ENCODE results near the gene TSHZ3.

Gene TSHZ3

DNA sequence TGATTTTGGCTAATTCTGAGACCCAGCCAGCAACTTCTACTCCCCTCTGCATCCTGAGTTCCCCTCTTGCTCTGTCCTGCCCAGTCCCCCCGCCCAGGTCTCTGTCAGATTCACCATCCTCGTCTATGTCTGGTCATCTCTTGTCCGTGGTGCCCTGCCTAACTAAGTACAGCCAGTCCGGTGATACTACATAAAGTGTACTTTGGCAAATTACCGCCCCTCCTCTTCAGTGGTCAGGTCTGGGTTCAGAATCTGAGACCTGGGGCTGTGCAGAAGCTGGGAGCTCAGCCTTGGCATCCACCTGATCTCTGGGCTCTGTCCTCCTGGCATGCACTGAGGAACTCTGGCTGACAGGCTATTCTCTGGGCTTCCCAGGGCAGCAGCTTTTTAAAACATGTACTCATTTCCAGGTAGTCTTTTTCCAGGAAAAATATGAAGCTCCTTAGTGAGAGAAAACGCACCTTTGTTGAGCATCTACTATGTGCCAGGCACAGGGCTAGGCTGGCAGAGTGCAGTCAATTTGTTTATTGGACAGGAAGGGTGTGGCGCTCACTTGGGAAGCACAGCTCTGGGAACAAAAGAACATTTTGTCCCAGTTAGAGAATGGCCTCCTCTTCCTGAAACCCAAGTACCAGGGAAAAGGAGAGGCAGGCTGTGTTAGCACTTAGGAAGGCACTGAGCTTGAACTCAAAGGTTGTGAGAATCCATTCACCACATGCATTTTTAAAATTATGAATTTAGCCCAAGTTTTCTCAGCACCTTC, 88.9 kb downstream of the TSHZ3 start:
- DNase-seq, result no peak

DNA sequence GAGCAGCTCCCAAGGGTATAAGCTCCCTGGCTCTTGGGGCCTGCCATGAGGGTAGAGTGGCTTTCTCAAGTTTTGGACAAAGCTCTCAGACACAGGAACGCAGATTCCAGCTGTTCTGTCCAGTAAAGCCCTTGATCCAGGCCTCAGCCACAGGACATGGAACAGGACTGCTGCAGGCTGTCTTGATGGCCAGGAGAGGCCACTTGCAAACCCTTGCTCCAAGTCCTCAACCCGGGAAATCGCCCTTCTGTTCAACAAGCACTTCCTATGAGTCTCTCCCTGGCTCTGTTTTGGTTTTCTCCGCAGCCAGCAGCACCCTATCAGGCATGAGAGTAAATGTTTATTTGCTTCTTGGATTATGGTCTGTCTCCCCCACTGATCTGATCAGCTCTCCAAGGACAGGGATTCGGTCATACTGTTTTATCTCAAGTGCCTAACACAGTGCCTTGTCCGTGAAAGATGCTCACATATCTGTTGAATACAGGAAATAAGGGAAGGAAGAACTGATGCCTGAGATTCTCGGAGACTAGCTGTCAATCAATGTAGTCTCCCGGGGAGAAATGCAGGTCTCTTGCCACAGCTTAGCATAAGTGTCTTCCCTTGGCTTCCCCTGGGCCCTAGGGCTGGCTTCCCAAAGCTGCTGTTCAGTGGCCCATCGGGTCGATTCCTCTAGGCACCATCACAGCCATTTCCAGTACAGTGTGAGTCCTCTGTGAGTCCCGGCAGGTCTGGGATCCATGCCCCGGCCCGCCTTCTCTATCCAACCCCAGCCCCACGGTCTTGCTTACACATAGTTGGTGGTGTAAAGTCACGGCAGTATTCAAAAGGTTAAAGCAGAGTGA, 90.8 kb downstream of the TSHZ3 start:
- DNase-seq, result no peak

DNA sequence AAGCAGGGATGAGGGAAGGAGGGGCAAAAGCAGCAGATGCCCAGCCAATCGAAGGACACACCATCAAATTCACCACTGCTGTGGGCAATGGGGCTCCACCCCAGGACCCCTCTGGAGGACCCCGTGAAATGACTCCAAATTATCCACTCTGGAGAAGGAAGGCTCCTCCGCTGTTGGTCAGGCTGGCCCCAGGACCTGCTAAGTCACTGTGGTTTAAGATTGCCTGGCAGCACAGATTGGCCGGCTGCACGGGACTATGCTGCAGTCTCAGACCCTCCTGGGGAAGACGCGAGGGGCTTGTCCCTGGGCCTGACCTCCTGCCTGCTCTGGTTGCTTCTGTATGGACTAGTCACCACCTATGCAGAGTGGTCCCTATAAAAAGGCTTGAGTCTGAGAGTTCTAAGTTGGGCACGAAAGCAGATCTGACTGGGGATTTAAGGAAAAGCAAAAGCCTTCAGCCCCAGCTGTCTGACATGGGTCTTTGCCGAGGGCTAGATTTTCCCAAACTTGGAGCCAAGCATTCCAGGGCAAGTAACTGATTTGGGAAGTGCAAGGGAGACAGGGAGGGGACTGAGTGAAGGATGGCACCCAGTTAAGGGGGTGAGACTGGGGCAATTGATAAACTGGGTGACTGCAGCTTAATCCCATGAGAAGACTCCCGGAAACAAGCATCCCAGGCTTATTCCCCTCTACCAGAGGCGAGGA, 91.7 kb downstream of the TSHZ3 start:
- no peak for DNase-seq

DNA sequence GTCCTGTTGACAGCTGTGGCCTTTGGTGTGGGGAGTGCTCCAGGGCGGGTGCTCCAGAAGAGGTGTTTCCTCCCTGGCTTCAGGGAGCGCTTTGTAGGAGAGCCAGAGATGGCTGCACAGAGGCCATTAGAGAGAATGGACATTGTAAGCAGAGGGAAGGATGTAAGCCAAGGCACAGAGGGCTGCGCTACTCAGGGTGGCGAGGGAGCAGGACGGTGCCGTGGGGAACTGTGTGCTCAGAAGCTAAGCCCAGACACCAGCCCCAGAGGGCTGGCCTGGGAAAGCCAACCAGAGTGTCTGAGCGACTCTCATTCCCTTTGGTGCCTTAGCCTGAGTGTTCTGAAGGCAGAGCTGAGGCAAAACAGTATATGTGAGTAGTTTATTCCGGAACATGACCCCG, 92.2 kb downstream of the TSHZ3 start:
- no peak for DNase-seq

DNA sequence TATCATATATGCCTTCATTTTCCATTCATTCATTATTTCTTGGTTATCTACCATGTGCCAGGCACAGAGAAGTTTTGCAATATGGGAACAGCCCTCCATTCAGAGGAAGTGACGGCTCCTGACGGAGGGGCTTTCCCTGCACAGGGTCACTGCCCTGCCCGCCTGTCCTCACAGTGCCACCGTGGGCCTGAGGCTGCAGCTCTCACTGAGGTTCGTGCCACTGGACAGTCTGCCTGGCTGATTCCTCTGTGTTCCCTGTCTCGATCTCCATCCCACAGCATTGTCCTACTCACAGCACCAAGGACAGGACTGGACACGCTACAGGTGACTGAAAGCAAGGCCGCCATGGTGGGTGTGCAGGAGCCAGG, 92.7 kb downstream of the TSHZ3 start:
- no peak for DNase-seq

DNA sequence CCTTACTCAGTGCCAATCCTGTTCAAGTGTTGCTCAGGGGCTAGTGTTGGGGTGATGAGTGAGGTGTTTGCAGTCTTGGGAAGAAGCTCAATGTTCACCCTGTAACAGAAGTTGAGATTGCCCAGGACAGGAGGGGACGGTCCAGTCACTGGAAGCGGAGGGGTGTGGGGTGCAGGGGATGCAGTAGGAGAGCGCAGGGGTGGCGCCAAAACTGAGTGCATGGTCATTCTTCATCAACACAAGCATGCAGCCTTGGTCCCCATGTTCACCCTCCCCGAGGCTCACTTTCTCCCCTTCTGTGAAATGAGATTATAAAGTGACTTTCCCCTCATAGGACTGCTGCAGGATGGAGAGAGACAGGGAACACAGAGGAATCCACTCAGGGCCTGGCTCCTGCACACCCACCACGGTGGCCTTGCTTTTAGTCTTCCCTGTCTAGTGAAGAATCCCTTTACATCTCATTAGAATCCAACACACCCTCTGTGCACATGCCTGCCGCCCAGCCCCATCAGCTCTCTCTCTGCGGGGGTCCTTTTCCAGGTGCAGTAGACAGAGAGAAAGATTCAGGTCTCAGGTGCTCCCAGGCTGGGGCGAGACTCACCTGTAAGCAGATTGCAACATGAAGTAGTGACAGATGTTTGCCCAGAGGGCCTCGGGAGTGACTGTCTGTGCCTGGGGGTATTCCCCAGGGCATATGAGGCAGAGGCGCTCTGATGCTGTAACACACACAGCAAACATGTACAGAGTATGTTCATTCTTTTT, 93.2 kb downstream of the TSHZ3 start:
- DNase-seq, result no peak

DNA sequence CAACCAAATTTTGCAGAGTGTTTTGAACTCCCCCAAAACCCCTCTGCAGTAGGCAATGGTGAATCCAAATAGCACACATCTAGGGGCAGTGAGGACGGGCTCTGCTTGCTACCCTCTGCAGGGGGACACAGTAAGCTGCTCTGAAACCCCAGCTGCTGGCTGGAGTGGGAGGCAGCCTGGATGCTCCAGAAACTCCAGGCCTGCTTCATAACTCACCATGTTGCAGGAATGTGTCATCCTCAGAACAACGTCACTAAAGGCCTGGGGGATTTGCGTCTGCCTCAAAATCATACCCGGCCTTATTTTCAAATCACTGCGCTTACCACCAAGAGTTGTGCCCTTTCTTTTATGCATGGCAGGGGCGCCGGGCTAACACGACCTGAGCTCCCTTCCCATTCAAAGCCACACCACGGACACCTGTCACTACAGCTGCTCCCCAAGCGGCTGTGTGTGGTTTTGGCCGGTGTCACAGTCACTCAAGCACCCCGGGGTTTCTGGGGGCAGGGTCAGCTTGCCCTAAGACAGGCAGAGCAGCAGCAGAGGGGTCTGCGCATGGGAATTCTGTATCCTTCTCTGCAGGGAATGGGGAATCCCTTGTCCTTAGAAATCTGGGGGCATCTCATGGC, 93.9 kb downstream of the TSHZ3 start:
- no peak for DNase-seq

DNA sequence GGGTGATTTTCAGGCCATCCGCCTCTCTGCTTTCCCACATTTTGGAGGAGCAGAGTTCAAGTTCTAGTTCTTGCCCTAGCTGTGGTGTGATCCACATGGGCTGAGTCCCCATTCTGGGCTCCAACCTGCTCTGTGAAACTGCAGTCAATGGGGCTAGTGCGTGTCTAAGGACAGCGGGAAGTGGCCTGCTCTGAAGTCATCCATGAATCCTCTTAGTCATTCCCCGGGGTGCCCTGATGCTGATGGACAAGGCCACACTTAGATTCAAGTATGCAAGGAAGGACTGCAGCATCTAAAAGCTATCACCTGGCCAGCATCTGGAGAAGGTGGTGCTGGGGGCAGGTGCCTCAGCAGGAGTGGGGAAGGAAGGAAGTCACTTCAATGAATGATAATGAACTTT, 94.6 kb downstream of the TSHZ3 start:
- no peak for DNase-seq

DNA sequence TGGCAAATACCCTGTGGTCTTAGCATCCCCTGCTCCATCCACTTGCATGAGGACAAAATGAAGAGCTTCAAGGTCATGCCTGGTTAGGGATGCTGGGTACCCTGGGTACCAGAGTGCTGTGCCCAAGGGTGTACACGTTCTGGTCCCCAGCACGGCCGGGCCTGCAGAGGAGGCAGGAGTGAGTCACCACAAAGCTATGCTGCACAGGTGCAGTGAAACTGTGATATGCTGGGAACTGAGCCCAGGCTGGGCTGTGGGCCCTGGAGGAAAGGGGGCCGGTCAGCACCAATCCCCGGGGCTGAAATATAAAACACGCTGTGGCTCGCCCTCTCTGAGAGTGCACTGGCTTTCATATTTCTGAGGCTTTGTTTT, 95.1 kb downstream of the TSHZ3 start:
- DNase-seq, result no peak

DNA sequence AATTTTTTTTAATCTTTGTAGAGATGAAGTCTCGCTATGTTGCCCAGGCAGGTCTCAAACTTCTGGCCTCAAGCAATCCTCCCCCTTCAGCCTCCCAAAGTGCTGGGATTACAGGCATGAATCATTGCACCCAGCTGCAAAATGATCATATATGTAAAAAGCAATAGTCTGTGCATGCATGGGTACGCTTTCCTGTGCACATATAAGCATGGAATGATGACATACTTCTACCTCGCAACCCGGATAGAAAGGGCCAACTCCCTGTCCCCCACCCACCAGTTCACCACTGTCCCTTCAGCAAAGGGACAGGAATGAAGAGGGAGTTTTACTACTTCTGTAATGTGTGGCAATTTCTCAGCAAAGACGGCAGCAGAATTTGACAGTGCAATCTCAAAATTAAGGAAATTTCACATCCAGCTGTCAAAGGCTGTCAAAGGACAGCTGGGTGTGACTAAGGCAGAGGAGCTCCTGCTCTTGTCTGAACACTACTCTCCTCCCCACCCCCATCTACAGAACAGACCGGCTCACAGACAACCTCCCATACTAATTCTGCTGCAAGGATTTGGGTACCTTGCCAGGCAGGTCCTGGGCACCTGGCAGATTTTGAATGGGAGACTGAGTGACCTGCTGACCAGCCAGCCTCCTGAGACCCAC, 95.6 kb downstream of the TSHZ3 start:
- DNase-seq, result no peak

DNA sequence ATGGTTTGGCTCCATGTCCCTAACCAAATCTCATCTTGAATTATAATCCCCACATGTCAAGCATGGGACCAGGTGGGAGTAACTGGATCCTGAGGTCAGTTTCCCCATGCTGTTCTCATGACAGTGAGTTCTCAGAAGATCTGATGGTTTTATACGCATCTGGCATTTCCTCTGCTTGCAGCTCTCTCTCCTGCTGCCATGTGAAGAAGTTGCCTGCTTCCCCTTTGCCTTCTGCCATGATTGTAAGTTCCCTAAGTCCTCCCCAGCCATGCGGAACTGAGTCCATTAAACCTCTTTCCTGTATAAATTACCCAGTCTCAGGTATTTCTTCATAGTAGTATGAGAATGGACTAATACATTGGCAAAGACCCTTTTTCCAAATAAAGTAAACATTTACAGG, 96.8 kb downstream of the TSHZ3 start:
- DNase-seq, result no peak

DNA sequence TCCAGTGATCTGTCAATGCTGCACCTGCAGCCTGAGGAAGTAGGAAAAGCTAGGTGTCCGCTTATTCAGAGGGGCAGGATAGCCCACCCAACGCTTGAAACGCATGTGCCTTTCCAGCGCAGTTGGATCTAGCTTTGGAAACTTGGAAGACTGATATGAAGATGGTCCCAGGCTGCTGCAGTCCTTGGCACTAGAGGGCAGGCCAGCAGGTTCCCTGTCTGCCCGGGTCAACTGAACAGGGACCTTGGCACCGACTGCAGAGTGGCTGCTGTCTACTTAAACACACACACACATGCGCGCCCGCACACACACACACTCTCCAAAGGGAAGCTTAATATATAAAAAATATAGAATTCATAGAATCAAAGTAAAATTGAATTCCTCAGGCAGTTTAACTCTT, 100.0 kb downstream of the TSHZ3 start:
- DNase-seq, result no peak

DNA sequence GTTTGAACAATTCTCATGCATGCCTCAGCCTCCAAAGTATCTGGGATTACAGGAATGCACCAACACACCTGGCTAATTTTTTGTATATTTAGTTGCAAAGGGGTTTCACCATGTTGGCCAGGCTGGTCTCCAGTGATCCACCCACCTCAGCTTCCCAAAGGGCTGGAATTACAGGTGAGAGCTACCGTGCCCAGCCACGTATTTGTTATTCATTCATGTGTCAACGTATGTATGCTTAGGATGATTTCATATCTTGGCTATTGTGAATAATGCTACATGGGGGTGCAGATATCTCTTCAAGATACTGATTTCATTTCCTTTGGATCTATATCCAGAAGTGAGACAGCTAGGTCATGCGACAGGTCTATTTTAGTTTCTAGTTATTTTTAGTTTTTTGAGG, 113.4 kb downstream of the TSHZ3 start:
- DNase-seq, result no peak

DNA sequence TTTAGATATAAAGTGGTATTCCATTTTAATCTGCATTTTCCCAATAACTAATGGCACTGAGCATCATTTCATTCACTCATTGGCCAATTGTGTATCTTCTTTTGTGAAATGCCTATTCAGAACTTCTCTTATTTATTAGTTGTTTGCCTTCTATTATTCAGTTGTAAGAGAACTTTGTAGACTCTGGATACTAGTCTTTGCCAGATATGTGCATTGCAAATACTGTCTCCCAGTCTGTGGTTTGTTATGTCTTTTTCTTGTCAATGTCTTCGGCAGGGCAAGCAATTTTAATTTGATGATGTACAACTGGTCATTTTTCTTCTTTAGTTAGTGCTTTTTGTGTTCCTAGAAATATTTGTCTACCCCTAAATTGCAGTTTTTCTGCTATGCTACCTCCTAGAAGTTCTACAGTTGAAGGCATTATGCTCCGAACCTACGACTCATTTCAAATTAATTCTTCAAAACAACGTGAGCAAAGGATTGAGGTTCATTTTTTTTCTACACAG, 115.9 kb downstream of the TSHZ3 start:
- no peak for DNase-seq

DNA sequence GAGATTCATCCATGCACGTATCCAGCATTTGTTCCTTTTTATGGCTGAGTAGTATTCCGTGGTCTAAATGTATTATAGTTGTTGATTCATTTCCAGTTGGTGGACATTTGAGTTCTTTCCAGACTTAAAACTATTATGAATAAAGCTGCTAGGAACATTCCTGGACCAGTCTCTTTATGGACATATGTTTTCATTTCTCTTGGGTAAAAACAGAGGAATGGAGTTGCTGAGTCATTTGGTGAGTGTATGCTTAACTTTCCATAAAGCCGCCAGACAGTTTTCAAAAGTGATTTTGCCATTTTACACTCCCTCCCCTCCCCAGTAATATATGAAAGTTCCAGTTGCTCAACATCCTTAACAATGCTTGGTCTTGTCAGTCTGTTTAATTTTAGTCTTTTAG, 116.4 kb downstream of the TSHZ3 start:
- DNase-seq, result no peak

DNA sequence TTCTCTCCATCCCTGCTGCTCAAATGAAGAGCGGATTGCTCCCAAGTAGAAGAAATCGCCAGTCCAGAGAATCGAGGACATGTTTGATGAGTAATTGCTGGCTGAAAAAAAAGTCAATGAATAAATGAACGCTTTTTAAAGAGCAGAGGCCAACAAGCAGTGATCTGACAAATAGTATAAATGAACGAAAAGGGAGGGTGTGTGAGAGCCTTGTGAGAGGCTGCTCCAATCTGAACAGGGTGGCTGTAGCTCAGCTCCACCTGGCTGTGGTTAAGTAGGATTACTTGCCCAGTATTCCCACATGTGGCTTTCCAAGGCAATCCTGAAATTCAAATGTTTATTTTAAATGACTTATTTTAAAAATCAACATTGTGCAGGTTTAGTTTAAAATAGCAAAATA, 117.1 kb downstream of the TSHZ3 start:
- DNase-seq, result no peak

DNA sequence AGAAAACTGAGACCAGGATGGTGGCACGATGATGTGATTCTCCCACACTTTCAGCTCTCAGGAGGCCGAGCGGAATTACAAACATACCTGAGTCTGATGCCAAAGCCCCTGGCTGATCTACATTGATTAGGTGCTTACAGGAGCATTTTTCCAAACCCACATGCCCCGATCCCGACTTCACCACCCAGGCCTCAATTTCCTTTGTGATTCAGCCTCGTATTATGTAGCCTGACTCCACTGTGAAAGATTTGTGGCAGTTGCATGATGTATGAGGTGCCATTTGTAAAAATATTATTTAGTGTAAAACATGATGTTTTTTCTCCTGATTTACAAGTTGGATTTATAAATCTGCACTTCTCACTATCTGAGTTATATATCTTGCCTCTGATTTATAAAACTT, 118.0 kb downstream of the TSHZ3 start:
- no peak for DNase-seq

DNA sequence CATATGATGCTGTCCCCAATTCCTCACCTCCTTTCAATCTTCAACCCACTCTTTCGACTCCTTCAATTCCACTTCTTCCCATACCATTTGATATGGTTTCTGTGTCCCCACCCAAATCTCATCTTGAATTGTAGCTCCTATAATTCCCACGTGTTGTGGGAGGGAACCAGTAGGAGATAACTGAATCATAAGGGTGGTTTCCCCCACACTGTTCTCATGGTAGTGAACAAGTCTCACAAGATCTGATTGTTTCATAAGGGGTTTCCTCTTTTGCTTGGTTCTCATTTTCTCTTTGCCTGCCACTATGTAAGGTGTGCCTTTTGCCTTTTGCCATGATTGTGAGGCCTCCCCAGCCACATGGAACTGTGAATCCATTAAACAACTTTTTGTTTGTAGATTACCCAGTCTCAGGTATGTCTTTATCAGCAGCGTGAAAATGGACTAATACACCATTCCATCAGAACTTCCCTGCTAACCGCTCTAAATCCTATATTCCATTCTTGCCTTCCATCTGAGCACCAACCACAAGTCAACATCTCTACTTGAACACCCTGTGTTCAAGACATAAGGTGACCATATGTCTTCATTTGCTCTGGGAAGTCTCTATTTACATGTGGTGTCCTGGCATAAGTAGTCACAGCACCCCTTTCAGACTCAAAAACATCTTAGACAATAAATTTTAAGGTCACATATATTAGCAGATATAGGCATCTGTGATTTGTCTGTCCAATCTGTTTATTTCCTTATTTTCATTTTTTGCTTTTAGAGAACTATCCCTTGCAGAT, 122.9 kb downstream of the TSHZ3 start:
- no peak for DNase-seq
